ENCODE measurements around the gene ZNF407. TPM values are rescaled to one million over a fixed set of nuclear protein-coding genes. Genes with fewer than 3 reads are reported as not detected.

ZNF407 gene
- total and polyA plus RNA-seq, 2 of the 13 experiments (the other 11 are each of a cell fraction or from before 2014, with no cell fraction given): 2.3 to 8.7 TPM

DNA sequence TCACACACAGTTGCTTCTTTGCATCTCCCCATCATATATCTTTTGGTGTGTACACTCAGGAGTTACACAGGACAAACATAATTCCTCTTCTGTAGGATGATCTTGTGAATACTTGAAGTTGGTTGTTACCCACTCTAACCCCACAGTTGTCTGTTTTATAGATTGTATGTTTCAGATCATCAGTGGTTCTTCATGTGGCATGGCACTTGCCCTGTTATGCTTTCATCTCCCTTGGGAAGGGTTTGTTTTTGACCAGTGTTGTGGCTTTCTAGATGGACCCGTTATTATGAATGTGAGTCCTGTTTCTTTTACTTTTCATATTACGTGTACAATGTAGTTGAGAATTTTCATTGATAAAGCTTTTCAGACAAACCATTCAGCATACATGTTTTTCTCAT, 82.0 kb downstream of the ZNF407 start:
- no TSS peak for BruUV-seq (replicated peaks)
- WGBS (ENCODE audit: low lambda C conversion rate): 69% methylated on average over 2 of the region's 2 CpGs

More for the DNA sequence above, 82.0 kb downstream of the ZNF407 start:
- DNase-seq (ENCODE audit: low spot score) (no peak), FAIRE-seq (no peak), ATAC-seq (no peak)
- TF ChIP-seq, protein P1, sequence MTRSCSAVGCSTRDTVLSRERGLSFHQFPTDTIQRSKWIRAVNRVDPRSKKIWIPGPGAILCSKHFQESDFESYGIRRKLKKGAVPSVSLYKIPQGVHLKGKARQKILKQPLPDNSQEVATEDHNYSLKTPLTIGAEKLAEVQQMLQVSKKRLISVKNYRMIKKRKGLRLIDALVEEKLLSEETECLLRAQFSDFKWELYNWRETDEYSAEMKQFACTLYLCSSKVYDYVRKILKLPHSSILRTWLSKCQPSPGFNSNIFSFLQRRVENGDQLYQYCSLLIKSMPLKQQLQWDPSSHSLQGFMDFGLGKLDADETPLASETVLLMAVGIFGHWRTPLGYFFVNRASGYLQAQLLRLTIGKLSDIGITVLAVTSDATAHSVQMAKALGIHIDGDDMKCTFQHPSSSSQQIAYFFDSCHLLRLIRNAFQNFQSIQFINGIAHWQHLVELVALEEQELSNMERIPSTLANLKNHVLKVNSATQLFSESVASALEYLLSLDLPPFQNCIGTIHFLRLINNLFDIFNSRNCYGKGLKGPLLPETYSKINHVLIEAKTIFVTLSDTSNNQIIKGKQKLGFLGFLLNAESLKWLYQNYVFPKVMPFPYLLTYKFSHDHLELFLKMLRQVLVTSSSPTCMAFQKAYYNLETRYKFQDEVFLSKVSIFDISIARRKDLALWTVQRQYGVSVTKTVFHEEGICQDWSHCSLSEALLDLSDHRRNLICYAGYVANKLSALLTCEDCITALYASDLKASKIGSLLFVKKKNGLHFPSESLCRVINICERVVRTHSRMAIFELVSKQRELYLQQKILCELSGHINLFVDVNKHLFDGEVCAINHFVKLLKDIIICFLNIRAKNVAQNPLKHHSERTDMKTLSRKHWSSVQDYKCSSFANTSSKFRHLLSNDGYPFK (CRISPR knock-in tag; IDR thresholded peaks at IDR 0.05; ENCODE audit: borderline replicate concordance): no peak
- no peak for TF ChIP-seq MBD4 (IDR thresholded peaks at IDR 0.05; ENCODE audit: borderline replicate concordance, low read length)
- no peak for TF ChIP-seq PCBP2 (optimal IDR thresholded peaks at IDR 0.05; ENCODE audit: low read depth, low read length, poor library complexity, severe bottlenecking)
- TF ChIP-seq, protein P2, sequence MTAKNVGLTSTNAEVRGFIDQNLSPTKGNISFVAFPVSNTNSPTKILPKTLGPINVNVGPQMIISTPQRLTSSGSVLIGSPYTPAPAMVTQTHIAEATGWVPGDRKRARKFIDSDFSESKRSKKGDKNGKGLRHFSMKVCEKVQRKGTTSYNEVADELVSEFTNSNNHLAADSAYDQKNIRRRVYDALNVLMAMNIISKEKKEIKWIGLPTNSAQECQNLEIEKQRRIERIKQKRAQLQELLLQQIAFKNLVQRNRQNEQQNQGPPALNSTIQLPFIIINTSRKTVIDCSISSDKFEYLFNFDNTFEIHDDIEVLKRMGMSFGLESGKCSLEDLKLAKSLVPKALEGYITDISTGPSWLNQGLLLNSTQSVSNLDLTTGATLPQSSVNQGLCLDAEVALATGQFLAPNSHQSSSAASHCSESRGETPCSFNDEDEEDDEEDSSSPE (CRISPR knock-in tag; IDR thresholded peaks at IDR 0.05): no peak
- no peak for TF ChIP-seq ZBTB7A (CRISPR knock-in tag; IDR thresholded peaks at IDR 0.05)
- no peak for TF ChIP-seq POLR2AphosphoS2 (IDR thresholded peaks at IDR 0.05; ENCODE audit: low read depth, low read length)
- TF ChIP-seq ZNF629 (CRISPR knock-in tag; conservative IDR thresholded peaks at IDR 0.05): no peak
- TF ChIP-seq BHLHE40 (IDR thresholded peaks at IDR 0.05; ENCODE audit: low read length): no peak
- no peak for TF ChIP-seq CAMTA2 (CRISPR knock-in tag; IDR thresholded peaks at IDR 0.05; ENCODE audit: borderline replicate concordance)
- no peak for TF ChIP-seq MYC (CRISPR knock-in tag; IDR thresholded peaks at IDR 0.05; ENCODE audit: borderline replicate concordance)
- TF ChIP-seq, protein P3, sequence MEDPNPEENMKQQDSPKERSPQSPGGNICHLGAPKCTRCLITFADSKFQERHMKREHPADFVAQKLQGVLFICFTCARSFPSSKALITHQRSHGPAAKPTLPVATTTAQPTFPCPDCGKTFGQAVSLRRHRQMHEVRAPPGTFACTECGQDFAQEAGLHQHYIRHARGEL (CRISPR knock-in tag; IDR thresholded peaks at IDR 0.05): no peak
- TF ChIP-seq, protein P4, sequence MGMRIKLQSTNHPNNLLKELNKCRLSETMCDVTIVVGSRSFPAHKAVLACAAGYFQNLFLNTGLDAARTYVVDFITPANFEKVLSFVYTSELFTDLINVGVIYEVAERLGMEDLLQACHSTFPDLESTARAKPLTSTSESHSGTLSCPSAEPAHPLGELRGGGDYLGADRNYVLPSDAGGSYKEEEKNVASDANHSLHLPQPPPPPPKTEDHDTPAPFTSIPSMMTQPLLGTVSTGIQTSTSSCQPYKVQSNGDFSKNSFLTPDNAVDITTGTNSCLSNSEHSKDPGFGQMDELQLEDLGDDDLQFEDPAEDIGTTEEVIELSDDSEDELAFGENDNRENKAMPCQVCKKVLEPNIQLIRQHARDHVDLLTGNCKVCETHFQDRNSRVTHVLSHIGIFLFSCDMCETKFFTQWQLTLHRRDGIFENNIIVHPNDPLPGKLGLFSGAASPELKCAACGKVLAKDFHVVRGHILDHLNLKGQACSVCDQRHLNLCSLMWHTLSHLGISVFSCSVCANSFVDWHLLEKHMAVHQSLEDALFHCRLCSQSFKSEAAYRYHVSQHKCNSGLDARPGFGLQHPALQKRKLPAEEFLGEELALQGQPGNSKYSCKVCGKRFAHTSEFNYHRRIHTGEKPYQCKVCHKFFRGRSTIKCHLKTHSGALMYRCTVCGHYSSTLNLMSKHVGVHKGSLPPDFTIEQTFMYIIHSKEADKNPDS (CRISPR knock-in tag; IDR thresholded peaks at IDR 0.05): no peak
- H3K27ac ChIP-seq (ENCODE audit: extremely low read length, insufficient read depth, low read length): no peak overlapping the region
- H3K4me1 ChIP-seq (ENCODE audit: insufficient read depth, low read length): peaks cover 4% of the 10 kb centered on the region
- H3K36me3 ChIP-seq (replicated peaks in 1 of 2; ENCODE audit: control insufficient read depth in 1 of 2, insufficient read depth in 2 of 2, low read length in 2 of 2): no peaks in the 10 kb centered on the region
- in situ Hi-C loops (cut with HindIII; ENCODE audit: extremely low pct_ligation_motif_present, low pct_unique_long_range_greater_than_20kb) (no loop called here), intact Hi-C loops (cut with micrococcal nuclease; ENCODE audit: unreplicated experiment) (no loop called here)
- no peak overlapping the region for H3K4me3 ChIP-seq (replicated peaks in 1 of 3; ENCODE audit: insufficient read depth in 1 of 3, low read depth in 2 of 3, low read length in 3 of 3)
- H3K9me3 ChIP-seq (ENCODE audit: low read length): peaks cover 4% of the 10 kb centered on the region; the same call in 1 of the 2 replicates
- no peak overlapping the region for H3K4me2 ChIP-seq (ENCODE audit: low read depth, low read length)
- H4K20me1 ChIP-seq (ENCODE audit: insufficient read depth, low read length): no peaks in the 10 kb centered on the region
- no peak overlapping the region for H3K9ac ChIP-seq (ENCODE audit: insufficient read depth, low read depth, low read length)
- ChIA-PET CTCF (ENCODE audit: low intra/inter-chr PET ratio, low total read pairs) (no interaction called here), POLR2A (no interaction called here)
- no peaks in the 10 kb centered on the region for H3K27me3 ChIP-seq (ENCODE audit: control insufficient read depth in 1 of 2, insufficient read depth in 2 of 2, low read length in 2 of 2)
- no peaks in the 10 kb centered on the region for H3K79me2 ChIP-seq (ENCODE audit: insufficient read depth, low read length)
- no peak overlapping the region for H2AFZ ChIP-seq (ENCODE audit: low read length)
